GM12801 (cell line): Measurements from ENCODE around the gene DNAH2.

Experiments
- CTCF ChIP-seq: IDR thresholded peaks from one replicate; pipeline ENCODE4 v1.5.1; 2011; ENCODE audit warnings: control low read depth; ENCODE audit not compliant: insufficient read length; ENCODE audit errors: extremely low read depth

DNAH2 gene

GRCh38 chr17:7739746-7740145, 22.2 kb downstream of the DNAH2 start:
- no peak for TF ChIP-seq CTCF

GRCh38 chr17:7740481-7741001, 23.0 kb downstream of the DNAH2 start:
- TF ChIP-seq CTCF = no peak

GRCh38 chr17:7742729-7743128, 25.2 kb downstream of the DNAH2 start:
- no peak for TF ChIP-seq CTCF

GRCh38 chr17:7744416-7744815, 26.9 kb downstream of the DNAH2 start:
- TF ChIP-seq CTCF = no peak

GRCh38 chr17:7745748-7746470, 28.4 kb downstream of the DNAH2 start:
- TF ChIP-seq CTCF = no peak

GRCh38 chr17:7747635-7748071, 30.1 kb downstream of the DNAH2 start:
- no peak for TF ChIP-seq CTCF

GRCh38 chr17:7748076-7748775, 30.7 kb downstream of the DNAH2 start:
- no peak for TF ChIP-seq CTCF
